HG03432 (cell line): ENCODE measurements around the gene PIAS4.

Experiments
- ATAC-seq: cut with Tn5 transposase; IDR thresholded peaks from one replicate; pipeline ENCODE4 v1.9.1; 2021; ENCODE audit warnings: mild to moderate bottlenecking, moderate library complexity; ENCODE audit not compliant: unreplicated experiment

Gene PIAS4

DNA sequence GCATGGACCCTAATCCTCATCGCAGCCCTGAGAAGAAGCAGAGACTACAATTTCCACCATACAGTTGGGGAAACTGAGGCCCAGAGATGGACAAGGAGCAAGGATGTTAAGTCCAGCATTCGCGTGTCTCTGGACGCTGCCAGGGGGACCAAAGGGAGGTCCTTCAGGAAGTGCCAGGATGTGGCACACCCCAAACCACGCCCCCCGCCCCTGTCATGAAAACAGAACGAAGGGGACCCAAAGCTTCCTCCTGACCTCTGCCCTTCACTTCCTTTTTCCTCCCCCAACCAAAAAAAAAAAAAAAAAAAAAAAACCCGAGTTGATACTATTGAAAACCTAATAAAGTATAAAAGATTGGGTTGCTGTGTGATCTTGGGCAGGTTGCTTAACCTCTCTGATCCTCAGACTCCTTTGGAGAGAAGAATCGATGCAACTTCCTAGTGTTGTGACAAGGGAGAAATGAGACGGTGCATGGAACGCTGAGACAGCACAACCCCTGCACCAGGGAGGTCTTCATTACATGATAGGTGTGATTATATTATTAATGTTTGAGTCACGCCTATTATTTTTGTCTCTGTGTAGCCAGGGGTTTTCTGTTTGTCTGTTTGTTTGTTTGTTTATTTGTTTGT is 61.9 kb downstream of the PIAS4 start:
- ATAC-seq = no peak

DNA sequence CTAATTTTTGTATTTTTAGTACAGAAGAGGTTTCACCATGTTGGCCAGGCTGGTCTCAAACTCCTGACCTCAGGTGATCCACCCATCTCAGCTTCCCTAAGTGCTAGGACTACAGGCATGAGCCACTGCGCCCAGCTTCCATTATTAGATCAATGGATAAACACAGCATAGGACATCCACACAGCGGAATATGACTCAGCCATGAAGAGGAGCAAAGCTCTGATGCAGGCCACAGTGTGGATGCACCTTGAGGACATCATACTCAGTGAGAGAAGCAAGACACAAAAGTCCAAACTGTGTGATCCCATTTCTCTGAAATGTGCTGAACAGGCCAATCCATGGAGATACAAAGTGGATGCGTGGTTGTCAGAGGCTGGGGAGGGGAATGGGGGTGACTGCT is 64.1 kb downstream of the PIAS4 start:
- no peak for ATAC-seq

GRCh38 chr19:4075373-4075772 is 67.8 kb downstream of the PIAS4 start:
- ATAC-seq = no peak

DNA sequence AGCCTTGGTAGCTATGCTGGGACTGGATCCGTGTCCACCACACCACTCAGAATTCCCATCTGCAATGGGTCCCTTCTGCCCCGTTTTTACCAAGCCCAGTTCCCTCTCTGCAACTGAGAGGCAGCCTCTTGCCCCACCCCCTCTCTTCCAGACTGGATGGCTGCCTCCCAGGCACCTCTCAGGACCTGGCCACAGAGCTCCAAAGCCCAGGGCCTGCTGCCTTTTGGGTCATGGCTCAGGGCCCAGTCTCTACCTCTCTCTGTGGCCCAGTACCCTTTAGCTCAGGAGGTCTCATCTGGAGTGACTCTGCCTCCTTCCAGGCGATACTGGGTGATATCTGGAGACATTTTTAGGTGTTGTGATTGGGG is 69.5 kb downstream of the PIAS4 start:
- no peak for ATAC-seq

- no peak for ATAC-seq
Observed at GRCh38 chr19:4077800-4078684, 70.5 kb downstream of the PIAS4 start.

DNA sequence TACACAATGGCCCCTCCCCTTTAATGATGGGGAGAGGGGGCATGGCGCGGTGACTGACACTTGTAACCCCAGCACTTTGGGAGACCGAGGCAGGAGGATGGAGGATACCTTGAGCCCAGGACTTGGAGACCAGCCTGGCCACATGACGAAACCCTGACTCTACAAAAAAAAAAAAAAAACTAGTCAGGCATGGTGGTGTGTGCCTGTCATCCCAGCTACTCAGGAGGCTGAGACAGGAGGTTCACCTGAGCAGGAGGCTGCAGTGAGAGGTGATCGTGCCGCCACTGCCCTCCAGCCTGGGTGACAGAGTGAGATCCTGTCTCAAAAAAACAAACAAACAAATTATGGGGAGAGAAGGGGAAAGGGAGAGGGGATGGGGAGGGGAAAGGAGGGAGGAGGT is 72.9 kb downstream of the PIAS4 start:
- no peak for ATAC-seq

DNA sequence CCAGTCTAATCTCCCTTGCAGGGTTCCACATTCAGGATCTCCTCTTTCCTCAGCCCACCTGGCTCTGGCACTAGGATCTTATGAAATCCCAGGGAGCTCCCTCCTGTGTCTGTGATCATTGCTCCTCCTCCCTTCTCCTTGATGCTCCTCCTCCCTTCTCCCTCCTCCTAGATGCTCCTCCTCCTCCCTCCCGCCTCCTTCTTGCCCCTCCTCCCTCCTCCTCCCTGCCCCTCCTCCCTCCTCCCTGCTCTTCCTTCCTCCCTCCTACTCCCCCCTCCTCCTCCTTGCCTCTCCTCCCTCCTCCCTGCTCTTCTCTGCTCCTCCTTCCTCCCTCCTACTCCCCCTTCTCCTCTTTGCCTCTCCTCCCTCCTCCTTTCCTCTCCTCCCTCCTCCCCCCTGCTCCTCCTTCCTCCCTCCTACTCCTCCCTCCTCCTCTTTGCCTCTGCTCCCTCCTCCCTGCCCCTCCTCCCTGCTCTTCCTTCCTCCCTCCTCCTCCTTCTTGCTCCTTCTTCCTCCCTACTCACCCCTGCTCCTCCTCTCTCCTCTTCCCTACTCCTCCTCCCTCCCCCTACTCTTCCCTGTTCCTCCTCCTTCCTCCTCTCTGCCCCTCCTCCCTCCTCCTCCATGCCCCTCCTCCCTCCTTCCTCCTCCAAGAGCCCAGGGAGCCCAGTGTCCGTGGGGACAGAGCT is 74.0 kb downstream of the PIAS4 start:
- ATAC-seq = no peak

GRCh38 chr19:4082172-4082571 is 74.6 kb downstream of the PIAS4 start:
- ATAC-seq = no peak

- no peak for ATAC-seq
Observed at GRCh38 chr19:4083677-4084546, 76.4 kb downstream of the PIAS4 start.

GRCh38 chr19:4084547-4084877 is 77.0 kb downstream of the PIAS4 start:
- ATAC-seq = no peak

GRCh38 chr19:4086411-4086867 is 78.9 kb downstream of the PIAS4 start:
- no peak for ATAC-seq

DNA sequence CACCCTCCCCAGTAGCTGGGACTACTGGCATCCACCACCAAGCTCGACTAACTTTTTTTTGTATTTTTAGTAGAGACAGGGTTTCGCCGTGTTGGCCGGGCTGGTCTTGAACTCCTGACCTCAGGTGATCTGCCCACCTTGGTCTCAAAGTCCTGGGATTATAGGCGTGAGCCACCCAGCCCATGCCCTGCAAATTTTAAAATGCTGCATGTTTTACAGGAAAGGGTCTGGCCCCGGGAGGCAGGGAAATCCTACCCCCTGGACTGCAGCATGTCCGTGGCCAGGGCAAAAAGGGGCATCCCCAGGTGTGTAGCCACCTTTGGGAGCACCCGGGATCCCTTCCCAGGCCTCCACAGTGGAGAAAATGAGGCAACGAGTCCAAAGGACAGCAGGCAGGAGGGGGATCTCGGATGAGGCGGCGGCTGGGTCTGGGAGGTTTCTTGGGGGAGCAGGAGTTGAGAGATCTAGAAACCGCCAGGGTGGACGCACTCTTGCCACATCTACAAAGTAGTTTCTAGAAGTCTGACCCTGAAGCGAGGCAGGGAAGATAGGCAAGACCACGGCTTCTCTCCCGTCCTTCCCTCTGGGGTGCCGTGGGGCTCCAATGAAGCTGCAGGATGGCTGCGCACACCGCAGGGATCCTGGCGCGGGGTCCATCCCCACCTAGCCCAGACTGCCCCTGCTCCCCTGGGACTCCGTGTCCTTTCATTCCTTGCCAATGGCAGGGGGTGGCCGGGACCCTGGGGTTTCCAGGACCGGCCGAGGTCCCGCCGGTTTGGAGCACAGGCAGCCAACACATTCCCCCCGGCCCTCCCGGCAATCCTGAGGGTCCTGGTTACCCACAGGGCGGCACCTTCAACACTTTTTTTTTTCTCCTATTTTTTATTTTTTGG is 80.5 kb downstream of the PIAS4 start:
- ATAC-seq = no peak

DNA sequence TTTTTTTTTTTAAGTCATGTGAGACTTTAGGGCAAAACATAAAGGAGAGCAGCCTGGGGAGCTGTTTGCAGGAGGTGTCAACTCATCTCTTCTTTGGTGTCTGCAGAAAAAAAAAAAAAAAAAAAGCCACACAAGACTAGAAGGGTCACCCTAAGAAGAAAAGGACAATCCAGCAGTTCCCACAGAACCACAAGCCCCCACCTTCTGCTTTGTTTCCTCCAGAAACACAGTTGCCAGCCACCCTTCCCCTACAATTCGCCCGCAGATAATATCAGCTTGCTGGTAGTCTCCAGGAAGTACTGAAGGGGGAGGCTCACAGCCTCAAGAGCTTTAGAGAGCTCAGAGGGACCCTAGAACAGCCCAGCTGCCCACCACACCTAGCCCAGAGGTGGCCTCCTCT is 81.4 kb downstream of the PIAS4 start:
- ATAC-seq = no peak
